ENCODE measurements around the gene SNX32.

The SNX32 gene

GRCh38 chr11:65833297-65834030 is at the start of gene SNX32:
TSS of gene SNX32 (plus strand) at chr11:65833963. CDS start at chr11:65834066, 103 bp downstream.
- DNase-seq, result peak; percentile 89

- DNase-seq, result no peak
These were observed 48.3 kb upstream of the SNX32 start for GRCh38 chr11:65785319-65786007.

- DNase-seq, result no peak
These were observed 47.6 kb upstream of the SNX32 start for GRCh38 chr11:65786008-65786785.

- DNase-seq, result no peak
These were observed 46.8 kb upstream of the SNX32 start, which contains the start of gene OVOL1 for GRCh38 chr11:65786786-65787636. TSS of gene OVOL1 (plus strand) at chr11:65787063. CDS start at chr11:65787374, 311 bp downstream.

GRCh38 chr11:65787649-65788622 is 45.8 kb upstream of the SNX32 start:
- no peak for DNase-seq

- DNase-seq, result no peak
These were observed 44.9 kb upstream of the SNX32 start for GRCh38 chr11:65788821-65789220.

- DNase-seq, result no peak
These were observed 44.3 kb upstream of the SNX32 start for GRCh38 chr11:65789230-65790103.

- no peak for DNase-seq
These were observed 43.5 kb upstream of the SNX32 start for GRCh38 chr11:65790104-65790901.

- no peak for DNase-seq
These were observed 42.7 kb upstream of the SNX32 start for GRCh38 chr11:65790902-65791650.

- no peak for DNase-seq
These were observed 42.0 kb upstream of the SNX32 start for GRCh38 chr11:65791719-65792213.

GRCh38 chr11:65792456-65792855 is 41.3 kb upstream of the SNX32 start:
- no peak for DNase-seq

- DNase-seq, result no peak
These were observed 40.6 kb upstream of the SNX32 start for GRCh38 chr11:65793144-65793581.

- DNase-seq, result no peak
These were observed 40.0 kb upstream of the SNX32 start for GRCh38 chr11:65793625-65794400.

GRCh38 chr11:65794570-65795510 is 38.9 kb upstream of the SNX32 start:
- DNase-seq, result no peak

GRCh38 chr11:65796726-65797601 is 36.8 kb upstream of the SNX32 start:
- DNase-seq, result no peak

All from GDM1 (cell line).